IPS DF 6.9 (cell line): ENCODE data around the gene BCAR3.

Source experiments
- DNase-seq: peaks from one replicate; pipeline ENCODE4 v3.0.0-alpha.2; 2013; ENCODE audit warnings: low read depth, low spot score
- H3K27ac ChIP-seq: one replicate; pipeline ENCODE4 v1.5.1; 2013; ENCODE audit warnings: low read length, control low read depth
- H3K27me3 ChIP-seq: 2 replicates; pipeline ENCODE4 v1.6.1; 2013; ENCODE audit warnings: mild to moderate bottlenecking, low read length; ENCODE audit not compliant: control insufficient read depth, insufficient read depth
- H3K36me3 ChIP-seq: 2 replicates; pipeline ENCODE4 v1.6.1; 2013; ENCODE audit warnings: low read length; ENCODE audit not compliant: control insufficient read depth, insufficient read depth
- H3K4me1 ChIP-seq: 2 replicates; pipeline ENCODE4 v1.6.1; 2013; ENCODE audit warnings: low read length; ENCODE audit not compliant: control insufficient read depth, insufficient read depth
- H3K4me3 ChIP-seq: 2 replicates; pipeline ENCODE4 v1.5.1; 2013; ENCODE audit warnings: mild to moderate bottlenecking, low read length
- H3K9me3 ChIP-seq: 2 replicates; pipeline ENCODE4 v1.6.1; 2013; ENCODE audit warnings: low read length, inconsistent platforms; ENCODE audit not compliant: control insufficient read depth, insufficient read depth
- WGBS: extraction: QIAGEN DNeasy Blood & Tissue Kit; methylation state at CpG from one replicate; pipeline ENCODE4 v1.1.7; 2013; ENCODE audit warnings: mixed read lengths, missing lambda C conversion rate; ENCODE audit not compliant: insufficient read length, insufficient coverage; 5-methylcytosine and 5-hydroxymethylcytosine counted together

Gene BCAR3

GRCh38 chr1:93717640-93718039 lies 36.0 kb upstream of the BCAR3 start:
- H3K9me3 ChIP-seq: no peaks in the 10 kb centered on the region
- DNase-seq: no peak
- no peaks in the 10 kb centered on the region for H3K4me1 ChIP-seq
- no peak overlapping the region for H3K27ac ChIP-seq
- no CpG with 5 or more reads among the region's 7 CpGs for WGBS
- no peak overlapping the region for H3K4me3 ChIP-seq
- no peaks in the 10 kb centered on the region for H3K27me3 ChIP-seq
- H3K36me3 ChIP-seq: no peaks in the 10 kb centered on the region

- no peaks in the 10 kb centered on the region for H3K4me1 ChIP-seq
- H3K27me3 ChIP-seq: no peaks in the 10 kb centered on the region
- no peaks in the 10 kb centered on the region for H3K9me3 ChIP-seq
- WGBS: no CpG with 5 or more reads among the region's 2 CpGs
- no peak overlapping the region for H3K4me3 ChIP-seq
- no peak overlapping the region for H3K27ac ChIP-seq
- no peak for DNase-seq
- H3K36me3 ChIP-seq: no peaks in the 10 kb centered on the region
These were observed 35.3 kb upstream of the BCAR3 start for GRCh38 chr1:93716941-93717368.

GRCh38 chr1:93716163-93716562 lies 34.5 kb upstream of the BCAR3 start:
- Histone ChIP-seq H3K4me3 (no peak overlapping the region), H3K27me3 (no peaks in the 10 kb centered on the region), H3K27ac (no peak overlapping the region), H3K36me3 (no peaks in the 10 kb centered on the region), H3K9me3 (no peaks in the 10 kb centered on the region), H3K4me1 (no peaks in the 10 kb centered on the region)
- WGBS: no CpG with 5 or more reads among the region's 1 CpG
- no peak for DNase-seq

GRCh38 chr1:93715529-93716126 lies 34.0 kb upstream of the BCAR3 start:
- H3K36me3 ChIP-seq: no peaks in the 10 kb centered on the region
- WGBS: no CpG with 5 or more reads among the region's 10 CpGs
- H3K4me3 ChIP-seq: no peak overlapping the region
- no peak overlapping the region for H3K27ac ChIP-seq
- no peaks in the 10 kb centered on the region for H3K9me3 ChIP-seq
- DNase-seq: no peak
- no peaks in the 10 kb centered on the region for H3K27me3 ChIP-seq
- H3K4me1 ChIP-seq: no peaks in the 10 kb centered on the region

GRCh38 chr1:93714356-93714755 lies 32.7 kb upstream of the BCAR3 start:
- DNase-seq: no peak
- no peaks in the 10 kb centered on the region for H3K27me3 ChIP-seq
- no peak overlapping the region for H3K4me3 ChIP-seq
- no peaks in the 10 kb centered on the region for H3K36me3 ChIP-seq
- no peak overlapping the region for H3K27ac ChIP-seq
- no peaks in the 10 kb centered on the region for H3K4me1 ChIP-seq
- no CpG with 5 or more reads among the region's 1 CpG for WGBS
- H3K9me3 ChIP-seq: no peaks in the 10 kb centered on the region

GRCh38 chr1:93713341-93713740 lies 31.7 kb upstream of the BCAR3 start:
- Histone ChIP-seq H3K4me3 (no peak overlapping the region), H3K4me1 (peaks cover 2% of the 10 kb centered on the region; the same call in 1 of the 2 replicates), H3K27ac (no peak overlapping the region), H3K27me3 (no peaks in the 10 kb centered on the region), H3K9me3 (no peaks in the 10 kb centered on the region), H3K36me3 (no peaks in the 10 kb centered on the region)
- no peak for DNase-seq

- Histone ChIP-seq H3K4me1 (peaks cover 2% of the 10 kb centered on the region; the same call in 1 of the 2 replicates), H3K4me3 (no peak overlapping the region), H3K27me3 (no peaks in the 10 kb centered on the region), H3K36me3 (no peaks in the 10 kb centered on the region), H3K27ac (no peak overlapping the region), H3K9me3 (no peaks in the 10 kb centered on the region)
- no peak for DNase-seq
- WGBS: no CpG with 5 or more reads among the region's 2 CpGs
These were observed 31.1 kb upstream of the BCAR3 start for GRCh38 chr1:93712741-93713140.

GRCh38 chr1:93710499-93711453 lies 29.1 kb upstream of the BCAR3 start:
- Histone ChIP-seq H3K4me3 (no peak overlapping the region), H3K27ac (no peak overlapping the region), H3K27me3 (no peaks in the 10 kb centered on the region), H3K4me1 (peaks cover 2% of the 10 kb centered on the region; the same call in 1 of the 2 replicates), H3K36me3 (no peaks in the 10 kb centered on the region), H3K9me3 (no peaks in the 10 kb centered on the region)
- no CpG with 5 or more reads among the region's 10 CpGs for WGBS
- DNase-seq: no peak

GRCh38 chr1:93708734-93709481 lies 27.3 kb upstream of the BCAR3 start:
- Histone ChIP-seq H3K27ac (no peak overlapping the region), H3K4me1 (peaks cover 2% of the 10 kb centered on the region; the same call in 1 of the 2 replicates), H3K27me3 (no peaks in the 10 kb centered on the region), H3K9me3 (no peaks in the 10 kb centered on the region), H3K4me3 (no peak overlapping the region; the same call in 1 of the 2 replicates), H3K36me3 (no peaks in the 10 kb centered on the region)
- no CpG with 5 or more reads among the region's 9 CpGs for WGBS
- no peak for DNase-seq

- Histone ChIP-seq H3K9me3 (no peaks in the 10 kb centered on the region), H3K27me3 (no peaks in the 10 kb centered on the region), H3K27ac (no peak overlapping the region), H3K36me3 (no peaks in the 10 kb centered on the region), H3K4me3 (no peak overlapping the region), H3K4me1 (peaks cover 2% of the 10 kb centered on the region; the same call in 1 of the 2 replicates)
- no CpG with 5 or more reads among the region's 5 CpGs for WGBS
- DNase-seq: no peak
These were observed 26.3 kb upstream of the BCAR3 start for GRCh38 chr1:93707956-93708355.
